Subcutaneous adipose tissue (tissue), 4 donors: ENCODE results near the gene FRAT2. TPM values are rescaled to one million over a fixed set of nuclear protein-coding genes. Genes with fewer than 3 reads are reported as not detected.

ENCODE experiments used
- small RNA-seq: library from RNA; depleted of rRNA; stranded (forward); fragments of <200 nt; gene quantifications from one replicate; pipeline ENCODE3, GENCODE V24; 2016
- total RNA-seq, 4 donors: library from RNA; depleted of rRNA; stranded (reverse); fragments of >200 nt; gene quantifications; one replicate each; pipeline ENCODE4 v1.1.0, GENCODE V29; 2016
- TF ChIP-seq, protein P1 (sequence below): fragments of 450-650 bp; IDR thresholded peaks from one replicate; pipeline ENCODE4 v1.5.1; 2016; ENCODE audit warnings: low read depth, mild to moderate bottlenecking, control low read depth, antibody characterized with exemption, moderate library complexity

FRAT2 gene
- total RNA-seq, 4 donors from 2014 or later = 4.4 to 10.2 (median 9.4) TPM

GRCh38 chr10:97297556-97298222 is 36.8 kb downstream of the FRAT2 start:
- TF ChIP-seq, protein P1, sequence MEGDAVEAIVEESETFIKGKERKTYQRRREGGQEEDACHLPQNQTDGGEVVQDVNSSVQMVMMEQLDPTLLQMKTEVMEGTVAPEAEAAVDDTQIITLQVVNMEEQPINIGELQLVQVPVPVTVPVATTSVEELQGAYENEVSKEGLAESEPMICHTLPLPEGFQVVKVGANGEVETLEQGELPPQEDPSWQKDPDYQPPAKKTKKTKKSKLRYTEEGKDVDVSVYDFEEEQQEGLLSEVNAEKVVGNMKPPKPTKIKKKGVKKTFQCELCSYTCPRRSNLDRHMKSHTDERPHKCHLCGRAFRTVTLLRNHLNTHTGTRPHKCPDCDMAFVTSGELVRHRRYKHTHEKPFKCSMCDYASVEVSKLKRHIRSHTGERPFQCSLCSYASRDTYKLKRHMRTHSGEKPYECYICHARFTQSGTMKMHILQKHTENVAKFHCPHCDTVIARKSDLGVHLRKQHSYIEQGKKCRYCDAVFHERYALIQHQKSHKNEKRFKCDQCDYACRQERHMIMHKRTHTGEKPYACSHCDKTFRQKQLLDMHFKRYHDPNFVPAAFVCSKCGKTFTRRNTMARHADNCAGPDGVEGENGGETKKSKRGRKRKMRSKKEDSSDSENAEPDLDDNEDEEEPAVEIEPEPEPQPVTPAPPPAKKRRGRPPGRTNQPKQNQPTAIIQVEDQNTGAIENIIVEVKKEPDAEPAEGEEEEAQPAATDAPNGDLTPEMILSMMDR = no peak

GRCh38 chr10:97292862-97293198 is 41.7 kb downstream of the FRAT2 start:
- TF ChIP-seq, protein P1 = no peak

DNA sequence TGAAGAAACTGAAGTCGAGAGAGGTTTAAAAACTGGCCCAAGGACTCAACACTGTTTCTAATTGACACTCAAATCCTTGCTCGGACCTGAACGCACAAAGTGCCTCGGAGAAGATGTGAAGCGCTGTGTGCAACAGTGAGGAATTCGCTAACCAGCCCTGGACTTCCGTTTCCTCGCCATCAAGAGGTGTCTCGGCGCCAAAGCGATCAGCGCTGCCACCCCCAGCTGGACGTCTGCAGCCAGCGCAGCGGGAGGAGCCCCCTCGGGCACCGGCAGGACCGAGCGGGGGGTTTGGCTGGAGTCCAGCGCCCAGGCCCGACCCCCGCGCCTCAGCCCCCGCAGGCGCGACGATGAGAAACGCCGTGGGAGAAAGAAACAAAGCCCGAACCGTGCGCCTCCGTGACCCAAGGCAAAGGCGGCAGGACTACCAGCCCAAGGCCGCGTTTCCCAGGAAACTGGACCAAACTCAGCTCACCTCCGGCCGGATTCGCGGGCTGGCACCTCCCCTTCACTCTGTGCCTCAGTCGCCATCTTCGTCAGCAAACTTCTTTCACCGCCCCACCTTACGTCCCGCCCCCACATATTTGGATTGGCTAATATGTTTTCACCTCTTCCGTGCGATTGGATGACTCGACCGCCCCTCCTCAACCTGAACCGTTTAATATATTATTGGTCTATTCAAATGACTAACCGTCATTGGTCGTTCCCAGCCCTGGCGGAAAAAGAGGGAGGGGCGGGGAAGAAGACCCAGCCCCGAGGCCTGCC is 42.2 kb downstream of the FRAT2 start, which contains the start of gene ARHGAP19:
Gene ARHGAP19 (minus strand): TSS at position 541 of the 765 bp plus-strand sequence. CDS start 10 bp downstream, at position 531.
- TF ChIP-seq, protein P1 = no peak

DNA sequence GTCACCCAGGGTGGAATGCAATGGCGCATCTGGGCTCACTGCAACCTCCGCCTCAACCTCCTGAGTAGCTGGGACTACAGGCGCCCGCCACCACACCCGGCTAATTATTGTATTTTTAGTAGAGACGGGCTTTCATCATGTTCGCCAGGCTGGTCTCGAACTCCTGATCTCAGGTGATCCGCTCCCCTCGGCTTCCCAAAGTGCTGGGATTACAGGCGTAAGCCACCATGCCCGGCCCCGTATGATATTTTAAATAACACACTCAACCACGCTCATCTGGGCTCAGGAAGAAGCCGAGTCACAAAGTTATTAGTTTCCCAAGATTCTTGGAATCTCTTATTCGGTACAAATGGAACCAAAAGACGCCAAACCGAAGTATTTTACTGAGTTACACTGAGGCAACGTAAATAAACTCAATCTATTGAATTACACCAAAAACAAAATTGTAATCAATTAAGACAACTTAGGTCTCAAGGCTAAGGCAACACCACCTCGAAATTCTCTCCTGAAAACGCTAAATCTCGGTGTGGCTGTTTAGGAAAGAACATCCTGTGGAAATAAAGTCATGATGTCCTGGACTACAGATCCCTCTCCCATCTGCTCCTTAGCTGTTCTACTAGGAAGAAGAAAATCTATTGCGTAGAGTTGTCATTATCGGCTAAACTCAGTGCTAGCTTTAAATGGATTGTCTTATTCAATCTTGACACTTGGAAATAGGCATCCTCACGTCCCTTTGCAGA is 43.0 kb downstream of the FRAT2 start:
- TF ChIP-seq, protein P1 = no peak

Small RNA genes lying within 50 kb of the gene (small RNA-seq; reads per million reads assigned to genes)
- gene RF00017 = not detected

Other genes starting within 250 kb of the FRAT2 start
- under 1 TPM in 3 of 4 donors, not detected in 1; 0.19 to 0.44 (median 0.33) TPM for gene SLIT1, start 148.8 kb downstream of the FRAT2 start, total RNA-seq
- gene ARHGAP19, start 42.1 kb downstream of the FRAT2 start, total RNA-seq = 10 to 100 TPM in 1 of 4 donors, 1 to 10 TPM in 3; 5.7 to 10.4 (median 9.2) TPM
- 10 to 100 TPM in 1 of 4 donors, 1 to 10 TPM in 3; 3.8 to 10.9 (median 6.6) TPM for gene FRAT1, start 15.5 kb downstream of the FRAT2 start, total RNA-seq
- 10 to 100 TPM in 3 of 4 donors, 1 to 10 TPM in 1; 9.5 to 14.9 (median 14.3) TPM for gene RRP12, start 66.6 kb upstream of the FRAT2 start, total RNA-seq
- 100 to 1,000 TPM; 143 to 155 (median 148) TPM for gene PGAM1, start 91.5 kb upstream of the FRAT2 start, total RNA-seq
- 10 to 100 TPM; 20.5 to 25.8 (median 22.9) TPM for gene EXOSC1, start 111.3 kb upstream of the FRAT2 start, total RNA-seq
- gene ZDHHC16, start 111.4 kb upstream of the FRAT2 start, total RNA-seq = 10 to 100 TPM; 18.1 to 22.0 (median 19.7) TPM
- 10 to 100 TPM; 57.6 to 87.8 (median 76.8) TPM for gene MMS19, start 163.7 kb upstream of the FRAT2 start, total RNA-seq
- gene UBTD1, start 164.2 kb upstream of the FRAT2 start, total RNA-seq = 10 to 100 TPM in 2 of 4 donors, 1 to 10 TPM in 2; 3.9 to 23.4 (median 12.4) TPM
- gene ANKRD2, start 238.1 kb upstream of the FRAT2 start, total RNA-seq = not detected
- 10 to 100 TPM in 1 of 4 donors, 1 to 10 TPM in 3; 4.8 to 14.1 (median 7.2) TPM for gene HOGA1, start 249.7 kb upstream of the FRAT2 start, total RNA-seq